ENCODE data around the gene CCNE1. TPM values are rescaled to one million over a fixed set of nuclear protein-coding genes. Genes with fewer than 3 reads are reported as not detected.

Gene CCNE1
- total and polyA plus RNA-seq, 9 of the 15 experiments (the other 6 are each of a cell fraction or from before 2014, with no cell fraction given): 6.2 to 41.0 (median 31.6) TPM

DNA sequence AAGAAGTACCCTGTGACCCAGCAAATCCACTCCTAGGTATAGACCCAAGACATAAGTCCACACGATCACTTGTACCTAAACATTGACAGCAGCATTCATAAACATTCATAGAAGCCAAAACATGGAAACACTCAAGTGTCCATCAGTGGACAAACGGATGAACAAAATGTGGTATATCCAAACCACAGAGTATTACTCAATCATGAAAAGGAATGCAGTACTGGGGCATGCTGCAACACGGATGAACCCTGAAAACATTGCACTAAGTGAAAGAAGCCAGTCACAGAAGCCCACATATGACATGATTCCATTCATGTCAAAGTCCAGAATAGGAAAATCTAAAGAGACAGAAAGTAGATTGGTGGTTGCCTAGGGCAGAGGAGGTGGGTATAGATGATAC lies 22.8 kb upstream of the CCNE1 start:
- H2AFZ ChIP-seq (ENCODE audit: low read depth, low read length): no peak overlapping the region
- H3K9me3 ChIP-seq (replicated peaks; ENCODE audit: control insufficient read depth, insufficient read depth, low read depth, low read length): no peaks in the 10 kb centered on the region
- CTCF ChIA-PET (ENCODE audit: low intra/inter-chr PET ratio): no interaction called here
- in situ Hi-C loops (cut with MboI): no loop called here
- POLR2A ChIA-PET: no interaction called here
- H3K9ac ChIP-seq (ENCODE audit: insufficient read depth in 1 of 2, low read depth in 2 of 2, low read length in 2 of 2): no peak overlapping the region
- FAIRE-seq: no peak
- intact Hi-C loops (cut with micrococcal nuclease): no loop called here
- peaks cover 12 to 44% of the 10 kb centered on the region in 2 experiments for H3K27me3 ChIP-seq (ENCODE audit: control insufficient read depth in 2 of 2, insufficient read depth in 2 of 2, low read length in 2 of 2)
- no peaks in the 10 kb centered on the region for H3K79me2 ChIP-seq (ENCODE audit: control insufficient read depth, insufficient read depth, low read length)
- no peaks in the 10 kb centered on the region for H3K9me1 ChIP-seq (ENCODE audit: control insufficient read depth, insufficient read depth, low read length)
- no TSS peak for BruUV-seq (replicated peaks)
- H3K4me3 ChIP-seq: no peak overlapping the region
- no peak overlapping the region for H3K27ac ChIP-seq (ENCODE audit: extremely low read depth, low read depth, low read length)
- H4K20me1 ChIP-seq (replicated peaks; ENCODE audit: control insufficient read depth, insufficient read depth, low read length): 0 out of 2 replicates have a peak, but pooled peaks cover 12% of the 10 kb centered on the region
- no peak overlapping the region for H3K4me2 ChIP-seq (ENCODE audit: insufficient read depth, low read length)
- no peak for DNase-seq (ENCODE audit: extremely low read depth in 1 of 4, low spot score in 3 of 4)
- ATAC-seq: no peak
- WGBS (ENCODE audit: insufficient coverage, low coverage, missing lambda C conversion rate): 11% methylated on average over 3 of the region's 3 CpGs
- H3K36me3 ChIP-seq (ENCODE audit: control insufficient read depth, insufficient read depth, low read length): no peaks in the 10 kb centered on the region
- no peak for TF ChIP-seq CBFB (CRISPR knock-in tag; IDR thresholded peaks at IDR 0.05)
- peak; percentile 48 for TF ChIP-seq ZNF146 (CRISPR knock-in tag; IDR thresholded peaks at IDR 0.05; ENCODE audit: unreplicated experiment)
- no peaks in the 10 kb centered on the region for H3K4me1 ChIP-seq (replicated peaks in 1 of 2; ENCODE audit: control insufficient read depth in 2 of 2, insufficient read depth in 2 of 2, low read length in 2 of 2)

DNA sequence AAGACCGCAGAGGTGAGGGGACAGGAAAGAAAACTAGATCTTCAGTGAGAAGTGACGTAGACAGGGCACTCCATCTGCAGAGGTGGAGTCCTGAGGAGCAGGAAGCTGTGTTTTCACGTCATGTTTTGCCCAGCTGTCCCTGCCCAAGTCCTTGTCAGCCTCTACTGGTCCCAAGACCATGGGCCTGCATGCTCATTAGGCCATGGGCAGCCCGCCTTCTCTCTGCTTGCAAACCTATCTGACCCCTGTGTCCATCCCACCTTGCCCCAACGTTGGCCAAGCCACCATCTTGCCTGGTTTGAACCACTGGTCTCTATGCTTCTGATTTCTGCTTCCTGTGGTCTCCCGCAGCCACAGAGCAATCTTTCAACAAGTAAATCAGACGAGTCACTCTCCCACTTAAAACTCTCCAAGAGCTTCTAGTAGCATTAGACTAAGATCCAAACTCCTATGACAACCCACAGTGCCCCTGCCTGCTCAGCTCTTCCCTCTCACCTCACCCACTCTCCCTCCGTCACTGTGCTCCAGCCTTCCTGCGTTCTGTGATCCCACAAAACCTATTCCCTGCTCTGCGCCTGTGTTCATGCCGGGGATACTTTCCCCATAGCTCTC lies 18.6 kb upstream of the CCNE1 start:
- Histone ChIP-seq H3K36me3 (ENCODE audit: control insufficient read depth, insufficient read depth, low read length) (no peaks in the 10 kb centered on the region), H3K4me3 (no peak overlapping the region), H2AFZ (ENCODE audit: low read depth, low read length) (no peak overlapping the region), H3K27ac (ENCODE audit: extremely low read depth, low read depth, low read length) (no peak overlapping the region), H3K9me1 (ENCODE audit: control insufficient read depth, insufficient read depth, low read length) (no peaks in the 10 kb centered on the region), H4K20me1 (replicated peaks; ENCODE audit: control insufficient read depth, insufficient read depth, low read length) (0 out of 2 replicates have a peak, but pooled peaks cover 7% of the 10 kb centered on the region), H3K4me1 (replicated peaks in 1 of 2; ENCODE audit: control insufficient read depth in 2 of 2, insufficient read depth in 2 of 2, low read length in 2 of 2) (no peaks in the 10 kb centered on the region; a peak in 1 of 5 replicates), H3K27me3 (ENCODE audit: control insufficient read depth in 2 of 2, insufficient read depth in 2 of 2, low read length in 2 of 2) (peaks cover 24 to 52% of the 10 kb centered on the region in 2 experiments), H3K9me3 (replicated peaks; ENCODE audit: control insufficient read depth, insufficient read depth, low read depth, low read length) (no peaks in the 10 kb centered on the region), H3K4me2 (ENCODE audit: insufficient read depth, low read length) (no peak overlapping the region), H3K9ac (ENCODE audit: insufficient read depth in 1 of 2, low read depth in 2 of 2, low read length in 2 of 2) (no peak overlapping the region), H3K79me2 (ENCODE audit: control insufficient read depth, insufficient read depth, low read length) (no peaks in the 10 kb centered on the region)
- intact Hi-C loops (cut with micrococcal nuclease) (no loop called here), in situ Hi-C loops (cut with MboI) (no loop called here)
- 19% methylated on average over 9 of the region's 11 CpGs for WGBS (ENCODE audit: insufficient coverage, low coverage, missing lambda C conversion rate)
- no peak for DNase-seq (ENCODE audit: extremely low read depth in 1 of 4, low spot score in 3 of 4)
- CTCF ChIA-PET (ENCODE audit: low intra/inter-chr PET ratio): no interaction called here
- POLR2A ChIA-PET: interaction anchor here (0.5 to 0.6 kb wide), 3 partner anchors 12 to 20 kb away, joined by 3 to 4 read pairs (median 3); no protein-coding TSS in a partner anchor
- no peak for FAIRE-seq
- BruUV-seq (replicated peaks): no TSS peak
- no peak for ATAC-seq
- TF ChIP-seq, protein P1, sequence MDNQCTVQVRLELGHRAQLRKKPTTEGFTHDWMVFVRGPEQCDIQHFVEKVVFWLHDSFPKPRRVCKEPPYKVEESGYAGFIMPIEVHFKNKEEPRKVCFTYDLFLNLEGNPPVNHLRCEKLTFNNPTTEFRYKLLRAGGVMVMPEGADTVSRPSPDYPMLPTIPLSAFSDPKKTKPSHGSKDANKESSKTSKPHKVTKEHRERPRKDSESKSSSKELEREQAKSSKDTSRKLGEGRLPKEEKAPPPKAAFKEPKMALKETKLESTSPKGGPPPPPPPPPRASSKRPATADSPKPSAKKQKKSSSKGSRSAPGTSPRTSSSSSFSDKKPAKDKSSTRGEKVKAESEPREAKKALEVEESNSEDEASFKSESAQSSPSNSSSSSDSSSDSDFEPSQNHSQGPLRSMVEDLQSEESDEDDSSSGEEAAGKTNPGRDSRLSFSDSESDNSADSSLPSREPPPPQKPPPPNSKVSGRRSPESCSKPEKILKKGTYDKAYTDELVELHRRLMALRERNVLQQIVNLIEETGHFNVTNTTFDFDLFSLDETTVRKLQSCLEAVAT (IDR thresholded peaks at IDR 0.05): no peak
- no peak for TF ChIP-seq HNRNPK (IDR thresholded peaks at IDR 0.05; ENCODE audit: low read depth, low read length, poor library complexity, severe bottlenecking)
- TF ChIP-seq RHOXF2B (CRISPR knock-in tag; conservative IDR thresholded peaks at IDR 0.05): no peak
- no peak for TF ChIP-seq POLR2AphosphoS2 (IDR thresholded peaks at IDR 0.05; ENCODE audit: low read length)
- TF ChIP-seq, protein P2, sequence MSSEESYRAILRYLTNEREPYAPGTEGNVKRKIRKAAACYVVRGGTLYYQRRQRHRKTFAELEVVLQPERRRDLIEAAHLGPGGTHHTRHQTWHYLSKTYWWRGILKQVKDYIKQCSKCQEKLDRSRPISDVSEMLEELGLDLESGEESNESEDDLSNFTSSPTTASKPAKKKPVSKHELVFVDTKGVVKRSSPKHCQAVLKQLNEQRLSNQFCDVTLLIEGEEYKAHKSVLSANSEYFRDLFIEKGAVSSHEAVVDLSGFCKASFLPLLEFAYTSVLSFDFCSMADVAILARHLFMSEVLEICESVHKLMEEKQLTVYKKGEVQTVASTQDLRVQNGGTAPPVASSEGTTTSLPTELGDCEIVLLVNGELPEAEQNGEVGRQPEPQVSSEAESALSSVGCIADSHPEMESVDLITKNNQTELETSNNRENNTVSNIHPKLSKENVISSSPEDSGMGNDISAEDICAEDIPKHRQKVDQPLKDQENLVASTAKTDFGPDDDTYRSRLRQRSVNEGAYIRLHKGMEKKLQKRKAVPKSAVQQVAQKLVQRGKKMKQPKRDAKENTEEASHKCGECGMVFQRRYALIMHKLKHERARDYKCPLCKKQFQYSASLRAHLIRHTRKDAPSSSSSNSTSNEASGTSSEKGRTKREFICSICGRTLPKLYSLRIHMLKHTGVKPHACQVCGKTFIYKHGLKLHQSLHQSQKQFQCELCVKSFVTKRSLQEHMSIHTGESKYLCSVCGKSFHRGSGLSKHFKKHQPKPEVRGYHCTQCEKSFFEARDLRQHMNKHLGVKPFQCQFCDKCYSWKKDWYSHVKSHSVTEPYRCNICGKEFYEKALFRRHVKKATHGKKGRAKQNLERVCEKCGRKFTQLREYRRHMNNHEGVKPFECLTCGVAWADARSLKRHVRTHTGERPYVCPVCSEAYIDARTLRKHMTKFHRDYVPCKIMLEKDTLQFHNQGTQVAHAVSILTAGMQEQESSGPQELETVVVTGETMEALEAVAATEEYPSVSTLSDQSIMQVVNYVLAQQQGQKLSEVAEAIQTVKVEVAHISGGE (CRISPR knock-in tag; IDR thresholded peaks at IDR 0.05): no peak
- TF ChIP-seq ZNF785 (CRISPR knock-in tag; IDR thresholded peaks at IDR 0.05): no peak
